CD4-positive, CD25-positive, alpha-beta regulatory T cell (primary cell): Measurements from ENCODE around the gene PCGF1. TPM values are rescaled to one million over a fixed set of nuclear protein-coding genes. Genes with fewer than 3 reads are reported as not detected.

ENCODE experiments used
- ATAC-seq, 2 donors: fragments of 150-1000 bp; cut with Tn5 transposase; one replicate each; pipeline ENCODE4 v1.10.0; 2021; ENCODE audit warnings: low read depth in 2 of 2, moderate number of reproducible peaks in 2 of 2, moderate library complexity in 1 of 2
- DNase-seq, 3 donors: peaks; one replicate each; pipeline versions ENCODE4 v3.0.0 to v3.0.0-alpha.2; 2012 to 2022; ENCODE audit warnings: mixed read lengths in 1 of 3
- H3K27ac ChIP-seq: one replicate; pipeline ENCODE4 v1.7.0; 2013; ENCODE audit warnings: mild to moderate bottlenecking, low read length; ENCODE audit not compliant: insufficient read depth, poor library complexity, severe bottlenecking
- H3K27me3 ChIP-seq: one replicate; pipeline ENCODE4 v1.7.0; 2013; ENCODE audit warnings: low read length; ENCODE audit not compliant: control insufficient read depth, insufficient read depth
- H3K36me3 ChIP-seq: one replicate; pipeline ENCODE4 v1.7.0; 2013; ENCODE audit warnings: mild to moderate bottlenecking, low read length, moderate library complexity; ENCODE audit not compliant: control insufficient read depth, insufficient read depth
- H3K4me1 ChIP-seq: 2 replicates; pipeline ENCODE4 v1.7.0; 2013; ENCODE audit warnings: mild to moderate bottlenecking, low read length; ENCODE audit not compliant: insufficient read depth, control insufficient read depth, poor library complexity, severe bottlenecking
- H3K4me3 ChIP-seq: one replicate; pipeline ENCODE4 v1.7.0; 2013; ENCODE audit warnings: low read depth, mild to moderate bottlenecking, low read length, moderate library complexity
- H3K9me3 ChIP-seq, 2 experiments: 1 replicate in 1 of 2; 2 replicates in 1 of 2; pipeline ENCODE4 v1.7.0; 2013; ENCODE audit warnings: low read length in 2 of 2, mild to moderate bottlenecking in 1 of 2, moderate library complexity in 1 of 2; ENCODE audit not compliant: control insufficient read depth in 2 of 2
- H3K27ac Mint-ChIP-seq, 3 donors: one replicate each; pipeline ENCODE4 v1.8.0; 2020 to 2022; ENCODE audit warnings: mild to moderate bottlenecking in 3 of 3, mixed read lengths in 3 of 3, moderate library complexity in 2 of 3
- H3K27me3 Mint-ChIP-seq: one replicate; pipeline ENCODE4 v1.8.0; 2022; ENCODE audit warnings: mild to moderate bottlenecking, mixed read lengths
- H3K36me3 Mint-ChIP-seq: one replicate; pipeline ENCODE4 v1.8.0; 2020; ENCODE audit warnings: mixed read lengths
- H3K4me1 Mint-ChIP-seq, 4 donors: one replicate each; pipeline ENCODE4 v1.8.0; 2020 to 2022; ENCODE audit warnings: mixed read lengths in 4 of 4, mild to moderate bottlenecking in 1 of 4
- H3K4me3 Mint-ChIP-seq, 4 donors: one replicate each; pipeline ENCODE4 v1.8.0; 2020 to 2022; ENCODE audit warnings: mild to moderate bottlenecking in 4 of 4, mixed read lengths in 4 of 4, moderate library complexity in 3 of 4
- H3K9me3 Mint-ChIP-seq, 7 donors: one replicate each; pipeline ENCODE4 v1.8.0; 2020 to 2022; ENCODE audit warnings: mixed read lengths in 7 of 7, mild to moderate bottlenecking in 3 of 7, moderate library complexity in 2 of 7
- polyA plus RNA-seq, 4 donors: library from polyadenylated mRNA; unstranded; fragments of 300-500 nt; fragmentation: Illumina TruSeq; gene quantifications; one replicate each; pipeline ENCODE4 v1.2.3, GENCODE V29; 2021
- total RNA-seq: library from RNA; stranded (reverse); gene quantifications from one replicate; pipeline ENCODE4 v1.2.3, GENCODE V29; 2022

The PCGF1 gene
- total and polyA plus RNA-seq, 5 donors from 2014 or later, result 13.8 to 23.9 (median 16.7) TPM

DNA sequence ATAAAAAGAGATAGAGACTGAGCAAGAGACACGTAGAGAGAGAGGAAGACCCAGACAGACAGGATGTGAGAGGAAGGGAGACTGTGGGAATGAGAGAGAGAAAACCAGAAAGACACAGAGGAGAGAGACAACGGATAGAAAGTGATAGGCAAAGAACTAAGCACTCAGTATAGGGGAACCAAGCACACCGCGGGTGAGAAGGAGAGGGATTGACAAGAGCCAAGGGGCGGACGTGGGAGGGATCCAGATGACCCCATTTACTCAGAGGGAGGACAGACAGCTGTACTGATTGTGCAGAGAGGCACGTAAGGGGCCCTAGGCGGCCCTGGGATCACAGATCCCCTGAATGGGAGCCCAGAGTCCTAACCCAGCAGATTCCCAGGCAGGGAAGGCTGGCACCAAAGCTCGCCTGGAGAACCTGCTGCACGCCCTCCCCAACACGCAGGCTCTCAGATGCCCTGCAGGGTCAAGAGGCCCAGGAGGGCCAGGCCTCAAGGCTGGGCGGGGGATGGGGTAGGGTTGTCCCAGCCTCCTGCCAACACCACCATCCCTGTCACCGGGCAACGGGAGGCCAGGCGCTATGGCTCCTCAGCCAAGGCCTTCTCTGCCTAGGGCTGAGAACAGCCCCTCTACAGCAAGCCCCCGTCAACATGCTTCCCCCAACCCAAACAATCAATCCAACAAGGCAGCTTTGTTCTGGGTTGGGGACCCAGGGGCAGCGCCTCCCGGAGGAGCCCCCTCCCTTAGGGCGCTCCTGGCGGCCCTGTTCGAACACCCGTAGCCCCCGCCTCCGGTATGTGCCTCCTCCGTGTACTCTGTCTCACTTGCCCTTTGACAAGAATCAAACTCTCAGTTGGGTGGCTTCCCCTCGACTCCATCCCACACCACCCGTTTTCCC, 45.7 kb upstream of the PCGF1 start:
- H3K4me3 Mint-ChIP-seq, result peak overlapping the region; percentile 82 to 94 (median 88)
- Histone ChIP-seq H3K4me3 (no peak overlapping the region), H3K27me3 (peaks cover 16% of the 10 kb centered on the region), H3K4me1 (peaks cover 42% of the 10 kb centered on the region), H3K27ac (no peak overlapping the region), H3K36me3 (peaks cover 6% of the 10 kb centered on the region), H3K9me3 (no peaks in the 10 kb centered on the region)
- DNase-seq (no peak), ATAC-seq (no peak)
- H3K9me3 Mint-ChIP-seq, result peaks cover 0 to 3% (median 0%) of the 10 kb centered on the region in 7 donors
- peak overlapping the region; percentile 81 to 91 (median 86) for H3K27ac Mint-ChIP-seq
- H3K4me1 Mint-ChIP-seq, result peaks cover 3 to 40% (median 13%) of the 10 kb centered on the region in 4 donors
- no peaks in the 10 kb centered on the region for H3K36me3 Mint-ChIP-seq
- H3K27me3 Mint-ChIP-seq, result peaks cover 39% of the 10 kb centered on the region

DNA sequence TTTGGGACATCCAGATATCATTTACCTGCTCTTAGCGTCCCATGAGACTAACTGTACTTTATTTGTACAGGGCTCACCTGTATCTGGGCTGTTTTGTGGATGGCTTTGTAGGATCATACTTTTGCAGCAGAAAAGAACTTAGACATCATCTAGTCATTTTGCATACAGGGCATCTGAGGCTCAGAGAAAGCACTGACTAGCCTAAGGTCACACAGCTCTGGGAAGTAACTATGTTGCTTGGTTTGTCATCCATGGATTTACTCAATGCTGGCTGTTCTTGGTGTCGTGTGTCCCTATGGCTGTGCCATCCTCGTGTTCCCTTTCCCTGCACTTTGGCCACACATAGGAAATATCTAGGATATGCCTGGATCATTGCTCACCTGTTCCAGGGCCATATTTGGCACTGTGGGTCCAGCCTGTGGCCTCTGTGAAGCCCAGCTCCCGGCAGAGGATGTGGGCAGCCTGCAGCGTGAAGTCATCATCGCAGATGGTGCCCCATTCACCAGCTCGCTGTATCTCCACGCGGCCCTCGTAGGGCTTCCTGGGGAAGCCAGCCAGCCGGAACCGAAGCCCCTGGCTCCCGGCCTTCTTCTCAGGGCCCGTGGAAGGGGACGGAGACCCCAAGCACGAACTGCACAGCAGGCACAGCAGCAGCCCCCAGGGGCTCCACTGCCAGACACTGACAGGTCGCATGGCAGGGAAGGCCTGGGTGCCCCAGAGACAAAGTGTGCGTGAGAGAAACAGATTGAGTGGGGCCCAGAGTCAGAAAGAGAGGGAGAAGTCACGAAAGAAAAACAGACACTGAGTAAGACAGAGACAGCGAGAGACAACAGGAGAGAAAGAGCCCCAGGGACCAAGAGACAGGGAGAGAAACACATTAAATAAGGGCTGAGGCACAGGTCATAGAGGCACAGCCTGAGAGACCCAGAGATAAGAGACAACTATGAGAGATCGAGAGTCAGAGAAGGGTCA, 44.7 kb upstream of the PCGF1 start:
- peak overlapping the region; percentile 61 to 92 (median 74) for H3K4me3 Mint-ChIP-seq
- peak overlapping the region in 2 of 3 donors; percentile 86 to 91 for H3K27ac Mint-ChIP-seq
- ATAC-seq (no peak), DNase-seq (no peak)
- H3K36me3 ChIP-seq, result peaks cover 6% of the 10 kb centered on the region
- no peak overlapping the region for H3K4me3 ChIP-seq
- peaks cover 42% of the 10 kb centered on the region for H3K4me1 ChIP-seq
- no peak overlapping the region for H3K27ac ChIP-seq
- H3K4me1 Mint-ChIP-seq, result peaks cover 5 to 44% (median 13%) of the 10 kb centered on the region in 4 donors
- H3K9me3 ChIP-seq, result no peaks in the 10 kb centered on the region
- H3K9me3 Mint-ChIP-seq, result peaks cover 0 to 3% (median 0%) of the 10 kb centered on the region in 7 donors
- H3K36me3 Mint-ChIP-seq, result no peaks in the 10 kb centered on the region
- peaks cover 48% of the 10 kb centered on the region for H3K27me3 Mint-ChIP-seq
- H3K27me3 ChIP-seq, result peaks cover 25% of the 10 kb centered on the region

DNA sequence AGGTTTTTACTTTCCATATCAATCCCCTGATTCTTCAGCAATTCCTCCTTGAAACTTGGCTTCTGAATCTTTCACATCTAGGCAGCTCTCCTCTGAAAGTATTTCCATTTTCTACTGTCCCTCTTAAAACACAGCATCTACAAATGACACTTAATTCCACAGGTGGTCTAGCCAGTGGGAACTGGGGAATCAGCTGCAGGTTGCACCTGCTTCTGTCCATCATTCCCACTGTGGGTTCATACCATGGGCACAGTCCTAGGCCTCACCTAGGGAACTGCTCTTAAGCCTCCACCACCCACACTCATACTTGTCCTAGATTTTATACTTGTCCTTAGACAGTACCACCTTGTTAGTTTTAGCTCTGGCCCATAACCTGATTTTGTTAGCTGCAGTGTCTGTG, 44.0 kb upstream of the PCGF1 start:
- H3K27ac ChIP-seq, result no peak overlapping the region
- DNase-seq (no peak), ATAC-seq (no peak)
- Mint-ChIP-seq H3K27me3 (peaks cover 51% of the 10 kb centered on the region), H3K9me3 (peaks cover 0 to 3% (median 0%) of the 10 kb centered on the region in 7 donors), H3K27ac (peak overlapping the region in 1 of 3 donors; percentile 21), H3K36me3 (no peaks in the 10 kb centered on the region), H3K4me1 (peaks cover 5 to 39% (median 10%) of the 10 kb centered on the region in 4 donors), H3K4me3 (peak overlapping the region in 2 of 4 donors; percentile 64 to 92)
- peaks cover 27% of the 10 kb centered on the region for H3K27me3 ChIP-seq
- no peaks in the 10 kb centered on the region for H3K36me3 ChIP-seq
- H3K9me3 ChIP-seq, result no peaks in the 10 kb centered on the region
- no peak overlapping the region for H3K4me3 ChIP-seq
- peaks cover 39% of the 10 kb centered on the region for H3K4me1 ChIP-seq

DNA sequence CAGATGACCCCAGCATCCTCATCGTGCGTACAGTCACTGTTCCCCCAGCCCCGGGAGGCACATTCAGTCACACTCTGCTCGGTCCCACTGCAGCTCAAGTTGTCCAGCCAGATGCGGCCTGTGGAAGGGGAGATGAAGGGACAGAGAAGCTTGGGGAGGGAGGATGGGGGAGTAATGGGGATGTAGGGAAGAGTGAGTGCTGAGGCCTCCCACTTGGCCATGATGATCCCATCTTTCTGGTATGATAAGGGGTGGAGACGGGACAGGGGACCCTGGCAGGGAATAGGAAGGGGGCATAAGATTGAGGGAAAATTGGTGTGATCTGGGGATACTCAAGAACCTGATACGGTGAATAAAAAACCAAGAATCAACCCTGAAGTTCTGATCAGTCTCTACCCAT, 42.7 kb upstream of the PCGF1 start:
- H3K36me3 ChIP-seq, result no peaks in the 10 kb centered on the region
- H3K9me3 Mint-ChIP-seq, result peaks cover 0 to 3% (median 0%) of the 10 kb centered on the region in 7 donors
- H3K27ac Mint-ChIP-seq, result no peak overlapping the region
- no peak overlapping the region for H3K4me3 ChIP-seq
- no peaks in the 10 kb centered on the region for H3K36me3 Mint-ChIP-seq
- ATAC-seq (no peak), DNase-seq (no peak)
- H3K4me3 Mint-ChIP-seq, result peak overlapping the region in 3 of 4 donors; percentile 61 to 92 (median 65)
- H3K27me3 ChIP-seq, result peaks cover 29% of the 10 kb centered on the region
- H3K27ac ChIP-seq, result no peak overlapping the region
- peaks cover 26% of the 10 kb centered on the region for H3K4me1 ChIP-seq
- peaks cover 62% of the 10 kb centered on the region for H3K27me3 Mint-ChIP-seq
- H3K4me1 Mint-ChIP-seq, result peaks cover 5 to 26% (median 10%) of the 10 kb centered on the region in 4 donors
- no peaks in the 10 kb centered on the region for H3K9me3 ChIP-seq

DNA sequence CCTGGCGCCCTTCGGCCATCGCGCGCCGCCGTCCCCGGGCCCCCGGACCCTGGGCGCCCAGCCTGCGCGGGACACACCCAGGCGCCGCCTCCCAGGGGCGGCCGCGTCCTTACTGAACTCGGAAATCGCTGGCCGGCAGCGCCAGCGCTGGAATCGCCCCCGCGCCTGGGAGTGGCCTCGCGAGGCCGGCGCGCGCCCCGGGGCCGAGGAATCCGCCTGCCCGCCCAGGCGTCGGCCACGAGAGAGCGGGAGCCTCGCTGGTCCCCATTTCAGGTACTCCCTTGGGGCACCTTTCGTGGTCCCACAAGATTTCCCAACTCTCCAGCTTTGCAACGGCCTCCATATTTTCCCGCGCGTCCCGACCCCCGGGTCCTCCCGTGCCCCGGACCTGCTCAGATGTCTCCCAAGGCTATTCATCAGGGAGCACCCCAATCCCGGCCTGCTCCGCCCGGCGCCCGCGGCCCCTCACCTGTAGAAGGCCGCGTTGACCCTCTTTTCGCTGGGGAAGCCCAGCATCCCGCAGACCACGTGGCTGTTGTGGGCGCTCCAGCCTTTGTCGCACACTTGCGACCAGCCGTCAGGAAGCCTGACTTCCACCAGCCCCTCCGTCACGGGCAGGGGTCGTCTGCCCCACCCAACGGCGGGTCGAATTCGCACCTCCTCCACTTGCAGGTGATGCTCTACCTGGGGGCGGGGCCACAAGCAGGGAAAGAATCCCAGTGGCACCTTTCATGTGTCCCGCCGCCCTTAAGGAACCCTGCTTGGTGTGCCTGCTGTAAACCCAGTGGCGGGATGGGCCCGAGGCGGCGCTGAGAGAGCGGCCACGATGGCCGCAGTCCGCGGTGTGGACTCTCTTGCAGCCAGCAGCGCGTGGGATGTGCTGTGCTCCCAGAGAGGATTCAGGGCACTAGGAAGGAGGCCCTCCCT, 41.7 kb upstream of the PCGF1 start:
- peaks cover 19% of the 10 kb centered on the region for H3K4me1 ChIP-seq
- H3K36me3 Mint-ChIP-seq, result no peaks in the 10 kb centered on the region
- H3K9me3 Mint-ChIP-seq, result peaks cover 0 to 3% (median 0%) of the 10 kb centered on the region in 7 donors
- H3K27me3 Mint-ChIP-seq, result peaks cover 68% of the 10 kb centered on the region
- no peak for ATAC-seq
- DNase-seq, result no peak
- H3K36me3 ChIP-seq, result no peaks in the 10 kb centered on the region
- H3K27me3 ChIP-seq, result peaks cover 33% of the 10 kb centered on the region
- H3K27ac Mint-ChIP-seq, result no peak overlapping the region
- no peaks in the 10 kb centered on the region for H3K9me3 ChIP-seq
- H3K4me1 Mint-ChIP-seq, result peaks cover 5 to 22% (median 10%) of the 10 kb centered on the region in 4 donors
- no peak overlapping the region for H3K27ac ChIP-seq
- H3K4me3 ChIP-seq, result no peak overlapping the region
- peak overlapping the region; percentile 5 to 65 (median 26) for H3K4me3 Mint-ChIP-seq

DNA sequence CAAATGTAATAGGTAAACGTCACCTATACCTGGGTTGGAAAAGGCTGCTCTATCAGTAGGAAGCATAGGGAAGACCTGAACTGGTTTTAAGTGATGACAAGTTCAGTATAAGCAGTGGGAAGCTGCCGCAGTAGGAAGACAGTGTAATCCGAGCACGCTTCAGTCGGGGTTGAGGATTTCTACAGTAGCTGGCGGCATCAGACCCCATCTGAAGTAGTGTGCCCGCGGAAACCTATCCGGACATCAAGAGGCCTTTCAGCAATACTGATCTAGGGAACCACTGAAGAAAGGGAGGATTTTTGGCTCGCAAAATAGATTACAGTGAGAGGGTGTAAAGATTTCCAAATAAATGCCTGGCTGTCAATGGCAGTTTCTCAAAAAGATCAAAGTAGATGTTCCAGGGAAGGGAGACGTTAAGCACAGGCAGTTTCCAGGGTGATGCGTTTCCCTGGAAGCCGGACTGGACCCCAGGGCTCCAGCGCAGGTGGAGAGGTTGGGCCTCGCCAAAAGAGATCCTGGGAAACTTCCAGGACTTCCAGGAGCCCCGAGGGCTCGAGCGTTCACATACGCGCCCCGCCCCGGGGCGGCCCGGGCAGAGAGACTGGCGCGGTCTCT, 40.9 kb upstream of the PCGF1 start:
- Histone ChIP-seq H3K9me3 (no peaks in the 10 kb centered on the region), H3K4me3 (no peak overlapping the region), H3K4me1 (peaks cover 13% of the 10 kb centered on the region), H3K27me3 (peaks cover 33% of the 10 kb centered on the region), H3K36me3 (no peaks in the 10 kb centered on the region), H3K27ac (no peak overlapping the region)
- Mint-ChIP-seq H3K36me3 (no peaks in the 10 kb centered on the region), H3K27ac (no peak overlapping the region), H3K4me1 (peaks cover 5 to 18% (median 10%) of the 10 kb centered on the region in 4 donors), H3K27me3 (peaks cover 68% of the 10 kb centered on the region), H3K9me3 (peaks cover 0 to 3% (median 0%) of the 10 kb centered on the region in 7 donors), H3K4me3 (peak overlapping the region; percentile 42 to 86 (median 46))
- no peak for DNase-seq
- ATAC-seq, result no peak
